ENCODE results near the gene SSB. TPM values are rescaled to one million over a fixed set of nuclear protein-coding genes. Genes with fewer than 3 reads are reported as not detected.

Gene SSB
- total RNA-seq, 2 experiments from 2014 or later, result 109 to 114 TPM

DNA sequence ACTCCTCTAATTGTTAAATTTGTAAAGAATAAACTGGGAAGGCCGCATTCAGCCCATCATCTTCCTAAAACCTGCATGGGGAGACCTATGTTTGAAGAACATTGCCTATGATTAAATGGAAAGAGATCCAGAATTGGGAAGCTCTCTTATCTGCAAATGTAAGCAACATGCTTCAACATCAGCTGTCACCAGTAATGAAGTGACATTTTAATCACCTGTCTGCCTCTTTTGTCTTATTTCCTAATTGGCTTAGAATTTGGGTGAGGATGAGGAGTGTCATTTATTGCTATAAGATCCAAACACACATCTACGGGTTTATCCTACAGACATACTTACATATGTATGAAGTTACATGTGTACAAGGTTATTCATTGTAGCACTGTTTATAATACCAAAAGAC is 26.0 kb upstream of the SSB start:
- intact Hi-C loops (cut with micrococcal nuclease), result no loop called here
- POLR2A ChIA-PET, result no interaction called here
- CTCF ChIA-PET, result interaction anchor here (0.8 kb wide), 1 partner anchor 118 kb away, joined by 3 read pairs; no protein-coding TSS in a partner anchor

DNA sequence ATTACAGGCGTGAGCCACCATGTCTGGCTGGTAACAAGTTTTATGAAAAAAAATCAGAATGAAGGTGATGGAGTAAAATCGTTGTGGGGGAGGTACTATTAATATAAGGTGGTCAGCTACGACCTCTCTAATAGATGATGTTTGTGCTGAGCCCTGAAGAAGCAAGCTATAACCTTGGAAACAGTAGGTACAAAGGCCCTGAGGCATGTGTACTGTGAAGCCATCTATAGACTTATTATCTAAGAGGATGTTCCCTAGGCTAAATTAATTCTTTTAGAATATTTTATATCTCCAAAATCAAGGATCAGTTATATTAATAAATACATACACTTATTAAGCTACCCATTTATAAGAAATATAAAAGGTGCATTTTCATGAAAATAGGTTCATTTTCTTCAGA is 23.3 kb upstream of the SSB start:
- no peak overlapping the region for H3K4me3 Mint-ChIP-seq
- no peaks in the 10 kb centered on the region for H3K27me3 Mint-ChIP-seq
- ATAC-seq (no peak), DNase-seq (no peak)
- H3K9me3 Mint-ChIP-seq, result no peaks in the 10 kb centered on the region
- TF ChIP-seq, protein P1, sequence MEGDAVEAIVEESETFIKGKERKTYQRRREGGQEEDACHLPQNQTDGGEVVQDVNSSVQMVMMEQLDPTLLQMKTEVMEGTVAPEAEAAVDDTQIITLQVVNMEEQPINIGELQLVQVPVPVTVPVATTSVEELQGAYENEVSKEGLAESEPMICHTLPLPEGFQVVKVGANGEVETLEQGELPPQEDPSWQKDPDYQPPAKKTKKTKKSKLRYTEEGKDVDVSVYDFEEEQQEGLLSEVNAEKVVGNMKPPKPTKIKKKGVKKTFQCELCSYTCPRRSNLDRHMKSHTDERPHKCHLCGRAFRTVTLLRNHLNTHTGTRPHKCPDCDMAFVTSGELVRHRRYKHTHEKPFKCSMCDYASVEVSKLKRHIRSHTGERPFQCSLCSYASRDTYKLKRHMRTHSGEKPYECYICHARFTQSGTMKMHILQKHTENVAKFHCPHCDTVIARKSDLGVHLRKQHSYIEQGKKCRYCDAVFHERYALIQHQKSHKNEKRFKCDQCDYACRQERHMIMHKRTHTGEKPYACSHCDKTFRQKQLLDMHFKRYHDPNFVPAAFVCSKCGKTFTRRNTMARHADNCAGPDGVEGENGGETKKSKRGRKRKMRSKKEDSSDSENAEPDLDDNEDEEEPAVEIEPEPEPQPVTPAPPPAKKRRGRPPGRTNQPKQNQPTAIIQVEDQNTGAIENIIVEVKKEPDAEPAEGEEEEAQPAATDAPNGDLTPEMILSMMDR (IDR thresholded peaks at IDR 0.05), result no peak
- H3K27ac Mint-ChIP-seq, result no peak overlapping the region
- ChIA-PET CTCF (interaction anchor here (1.3 kb wide), 1 partner anchor 33 kb away, joined by 3 read pairs; no protein-coding TSS in a partner anchor), POLR2A (no interaction called here)
- H3K36me3 Mint-ChIP-seq (ENCODE audit: low read depth), result no peaks in the 10 kb centered on the region
- intact Hi-C loops (cut with micrococcal nuclease), result no loop called here
- no peaks in the 10 kb centered on the region for H3K4me1 Mint-ChIP-seq (ENCODE audit: low read depth)

More for the DNA sequence above, 26.0 kb upstream of the SSB start:
- H3K4me3 Mint-ChIP-seq, result no peak overlapping the region
- peaks cover 7% of the 10 kb centered on the region for H3K4me1 Mint-ChIP-seq (ENCODE audit: low read depth)
- DNase-seq, result no peak
- TF ChIP-seq, protein P1 (IDR thresholded peaks at IDR 0.05), result no peak
- peaks cover 13% of the 10 kb centered on the region for H3K27me3 Mint-ChIP-seq
- H3K36me3 Mint-ChIP-seq (ENCODE audit: low read depth), result peaks cover 1% of the 10 kb centered on the region
- ATAC-seq, result no peak
- no peak overlapping the region for H3K27ac Mint-ChIP-seq
- H3K9me3 Mint-ChIP-seq, result no peaks in the 10 kb centered on the region

DNA sequence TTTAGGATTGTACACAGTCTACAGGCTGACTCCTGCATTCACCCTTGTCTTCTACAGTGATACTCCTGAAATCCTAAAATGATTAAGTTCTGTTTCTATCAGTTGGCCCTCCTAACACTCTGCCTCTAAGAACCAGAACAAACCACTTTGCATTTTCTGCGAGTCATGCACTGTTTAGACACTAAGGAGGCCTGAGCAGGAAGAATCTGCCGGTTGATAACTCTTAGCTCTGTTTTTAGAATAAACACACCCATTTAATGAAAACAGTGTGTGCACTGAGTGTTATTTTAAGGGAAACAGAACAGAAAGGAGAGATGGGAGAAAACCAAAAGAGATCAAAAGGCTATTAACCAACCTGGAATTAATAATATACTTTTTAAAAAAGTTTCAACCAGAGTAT is 22.9 kb upstream of the SSB start:
- ATAC-seq, result no peak
- intact Hi-C loops (cut with micrococcal nuclease), result no loop called here
- Mint-ChIP-seq H3K9me3 (no peaks in the 10 kb centered on the region), H3K4me1 (ENCODE audit: low read depth) (no peaks in the 10 kb centered on the region), H3K27me3 (no peaks in the 10 kb centered on the region), H3K27ac (no peak overlapping the region), H3K36me3 (ENCODE audit: low read depth) (no peaks in the 10 kb centered on the region), H3K4me3 (no peak overlapping the region)
- TF ChIP-seq, protein P1 (IDR thresholded peaks at IDR 0.05), result no peak
- DNase-seq, result no peak
- ChIA-PET POLR2A (no interaction called here), CTCF (interaction anchor here (1.3 kb wide), 1 partner anchor 33 kb away, joined by 3 read pairs; no protein-coding TSS in a partner anchor)

DNA sequence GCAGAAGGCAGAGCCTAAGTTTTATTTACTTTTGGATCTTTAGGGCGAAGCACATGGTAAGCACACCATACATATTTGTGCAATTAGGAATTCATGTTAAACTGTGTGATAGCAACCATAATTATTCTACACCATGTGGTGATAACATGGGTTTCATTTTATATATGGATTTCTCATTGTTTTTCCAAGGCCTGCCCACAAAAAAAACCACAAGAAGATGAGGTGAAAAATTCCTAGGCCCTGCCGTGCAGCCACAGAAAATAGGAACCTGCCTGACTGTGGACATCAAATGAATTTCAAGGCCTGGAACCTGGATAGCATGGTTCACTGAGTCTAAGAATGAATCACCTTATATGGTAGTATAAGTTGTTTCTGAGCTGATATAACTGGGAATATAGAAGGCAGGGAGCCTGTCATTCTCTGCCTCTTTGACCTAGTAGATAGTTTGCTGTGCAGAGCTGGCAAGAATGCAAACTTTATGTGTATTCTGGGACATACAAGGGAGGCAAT is 22.4 kb upstream of the SSB start:
- Mint-ChIP-seq H3K27ac (no peak overlapping the region), H3K9me3 (no peaks in the 10 kb centered on the region), H3K27me3 (no peaks in the 10 kb centered on the region), H3K4me1 (ENCODE audit: low read depth) (no peaks in the 10 kb centered on the region), H3K4me3 (no peak overlapping the region), H3K36me3 (ENCODE audit: low read depth) (no peaks in the 10 kb centered on the region)
- ChIA-PET POLR2A (no interaction called here), CTCF (interaction anchor here (1.3 kb wide), 1 partner anchor 32 kb away, joined by 3 read pairs; no protein-coding TSS in a partner anchor)
- ATAC-seq, result no peak
- DNase-seq, result no peak
- TF ChIP-seq, protein P1 (IDR thresholded peaks at IDR 0.05), result no peak
- intact Hi-C loops (cut with micrococcal nuclease), result no loop called here

- no peak for DNase-seq
- ChIA-PET POLR2A (no interaction called here), CTCF (interaction anchor here (1.3 kb wide), 1 partner anchor 10 kb away, joined by 3 read pairs; no protein-coding TSS in a partner anchor)
- TF ChIP-seq, protein P1 (IDR thresholded peaks at IDR 0.05), result no peak
- Mint-ChIP-seq H3K36me3 (ENCODE audit: low read depth) (no peaks in the 10 kb centered on the region), H3K4me1 (ENCODE audit: low read depth) (no peaks in the 10 kb centered on the region), H3K27me3 (no peaks in the 10 kb centered on the region), H3K9me3 (no peaks in the 10 kb centered on the region), H3K4me3 (no peak overlapping the region), H3K27ac (no peak overlapping the region)
- intact Hi-C loops (cut with micrococcal nuclease), result no loop called here
- ATAC-seq, result no peak
Observed at GRCh38 chr2:169778446-169778845, 20.2 kb upstream of the SSB start.

Data from activated CD8-positive, alpha-beta T cell treated with anti-CD3 and anti-CD28 coated beads for 36 hours (primary cell).